ENCODE results near the gene RTL10.

Gene RTL10

DNA sequence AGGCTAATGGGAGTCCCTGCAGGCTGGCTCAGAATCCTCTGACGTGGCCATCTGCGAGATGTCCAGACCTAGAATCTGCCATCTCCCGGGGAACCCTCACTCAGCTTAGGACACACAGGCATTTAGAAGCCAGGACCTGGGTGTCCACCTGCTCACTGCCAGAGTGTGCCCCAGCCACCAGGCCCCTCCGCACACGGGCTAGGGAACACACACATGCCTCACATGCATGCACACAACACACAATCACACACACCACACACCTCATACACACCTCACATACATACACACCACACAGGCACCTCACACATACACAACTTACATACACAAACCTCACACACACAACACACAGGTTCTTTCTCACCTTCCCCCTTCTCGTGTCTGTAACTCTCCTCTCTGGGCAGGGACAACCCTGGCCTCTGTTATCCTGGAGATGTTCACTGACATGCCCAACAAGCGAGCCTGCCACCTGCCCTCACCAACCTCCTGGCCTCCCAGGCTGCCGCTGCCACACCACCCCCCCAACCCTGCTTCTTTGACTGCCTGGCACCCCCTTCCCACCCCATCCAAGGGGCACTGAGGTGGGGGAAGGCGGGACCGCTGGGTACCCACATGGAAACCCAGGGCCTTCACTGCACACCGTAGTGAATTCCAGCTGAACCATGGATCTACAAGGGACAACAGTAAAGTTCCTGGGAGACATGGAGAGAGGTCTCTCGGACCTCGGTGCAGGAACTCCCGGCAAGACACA is 38.1 kb downstream of the RTL10 start:
- H3K27ac ChIP-seq (ENCODE audit: low read length) = no peak overlapping the region

DNA sequence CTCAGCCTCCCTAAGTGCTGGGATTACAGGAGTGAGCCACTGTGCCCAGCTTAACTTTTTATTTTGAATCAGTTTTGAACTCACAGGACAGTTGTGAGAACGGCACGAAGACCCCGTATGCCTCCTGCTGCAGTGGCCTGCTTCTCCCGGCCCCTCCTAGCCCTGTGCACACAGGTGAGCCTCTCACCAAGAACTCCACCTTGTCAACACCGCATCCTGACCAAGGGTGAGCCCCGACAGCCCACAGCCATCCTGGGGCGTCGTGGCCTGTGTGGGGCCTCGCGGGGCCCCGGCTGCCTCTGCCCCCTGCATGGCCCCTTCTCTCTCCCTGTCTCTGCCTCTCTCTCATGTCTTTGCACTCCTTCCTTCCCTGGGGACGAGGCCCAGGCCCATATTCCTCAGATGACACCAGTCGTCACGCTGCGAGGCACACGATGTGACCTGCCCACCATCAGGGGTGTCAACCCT is 38.8 kb downstream of the RTL10 start:
- H3K9me2 ChIP-seq (replicated peaks; ENCODE audit: insufficient read depth, low read length) = no peaks in the 10 kb centered on the region
- no peaks in the 10 kb centered on the region for H3K27me3 ChIP-seq (replicated peaks; ENCODE audit: insufficient read depth, low read length)
- TF ChIP-seq, protein P1, sequence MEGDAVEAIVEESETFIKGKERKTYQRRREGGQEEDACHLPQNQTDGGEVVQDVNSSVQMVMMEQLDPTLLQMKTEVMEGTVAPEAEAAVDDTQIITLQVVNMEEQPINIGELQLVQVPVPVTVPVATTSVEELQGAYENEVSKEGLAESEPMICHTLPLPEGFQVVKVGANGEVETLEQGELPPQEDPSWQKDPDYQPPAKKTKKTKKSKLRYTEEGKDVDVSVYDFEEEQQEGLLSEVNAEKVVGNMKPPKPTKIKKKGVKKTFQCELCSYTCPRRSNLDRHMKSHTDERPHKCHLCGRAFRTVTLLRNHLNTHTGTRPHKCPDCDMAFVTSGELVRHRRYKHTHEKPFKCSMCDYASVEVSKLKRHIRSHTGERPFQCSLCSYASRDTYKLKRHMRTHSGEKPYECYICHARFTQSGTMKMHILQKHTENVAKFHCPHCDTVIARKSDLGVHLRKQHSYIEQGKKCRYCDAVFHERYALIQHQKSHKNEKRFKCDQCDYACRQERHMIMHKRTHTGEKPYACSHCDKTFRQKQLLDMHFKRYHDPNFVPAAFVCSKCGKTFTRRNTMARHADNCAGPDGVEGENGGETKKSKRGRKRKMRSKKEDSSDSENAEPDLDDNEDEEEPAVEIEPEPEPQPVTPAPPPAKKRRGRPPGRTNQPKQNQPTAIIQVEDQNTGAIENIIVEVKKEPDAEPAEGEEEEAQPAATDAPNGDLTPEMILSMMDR (IDR thresholded peaks at IDR 0.05; ENCODE audit: low read length) = no peak
- TF ChIP-seq EZH2phosphoT487 (IDR thresholded peaks at IDR 0.05; ENCODE audit: low read length) = no peak
- TF ChIP-seq EZH2 (optimal IDR thresholded peaks at IDR 0.05; ENCODE audit: low read depth, low read length) = no peak
- no peaks in the 10 kb centered on the region for H3F3A ChIP-seq (ENCODE audit: insufficient read depth, low read length)
- H3K9ac ChIP-seq (ENCODE audit: low read length) = no peak overlapping the region
- no peak for DNase-seq
- H3K4me1 ChIP-seq (ENCODE audit: low read length) = no peaks in the 10 kb centered on the region
- no peak overlapping the region for H2AFZ ChIP-seq (ENCODE audit: low read length)
- H3K9me3 ChIP-seq (replicated peaks; ENCODE audit: insufficient read depth, low read length) = no peaks in the 10 kb centered on the region
- no peak overlapping the region for H3K4me3 ChIP-seq (ENCODE audit: low read length)
- H3K79me2 ChIP-seq (ENCODE audit: low read length) = no peaks in the 10 kb centered on the region
- H3K36me3 ChIP-seq (replicated peaks; ENCODE audit: insufficient read depth, low read length) = no peaks in the 10 kb centered on the region
- H3K27ac ChIP-seq (ENCODE audit: low read length) = no peak overlapping the region
- no peaks in the 10 kb centered on the region for H4K20me1 ChIP-seq (ENCODE audit: insufficient read depth, low read length)
- no peak overlapping the region for H3K4me2 ChIP-seq (ENCODE audit: low read depth, low read length)

More for the DNA sequence above, 38.1 kb downstream of the RTL10 start:
- H3K9me2 ChIP-seq (replicated peaks; ENCODE audit: insufficient read depth, low read length) = no peaks in the 10 kb centered on the region
- H3K4me1 ChIP-seq (ENCODE audit: low read length) = no peaks in the 10 kb centered on the region
- no peak overlapping the region for H3K4me2 ChIP-seq (ENCODE audit: low read depth, low read length)
- H3K79me2 ChIP-seq (ENCODE audit: low read length) = no peaks in the 10 kb centered on the region
- no peak for DNase-seq
- H3K27me3 ChIP-seq (replicated peaks; ENCODE audit: insufficient read depth, low read length) = no peaks in the 10 kb centered on the region
- H3K36me3 ChIP-seq (replicated peaks; ENCODE audit: insufficient read depth, low read length) = no peaks in the 10 kb centered on the region
- no peak overlapping the region for H3K4me3 ChIP-seq (ENCODE audit: low read length)
- H3K9ac ChIP-seq (ENCODE audit: low read length) = no peak overlapping the region
- H3F3A ChIP-seq (ENCODE audit: insufficient read depth, low read length) = no peaks in the 10 kb centered on the region
- no peak overlapping the region for H2AFZ ChIP-seq (ENCODE audit: low read length)
- no peaks in the 10 kb centered on the region for H4K20me1 ChIP-seq (ENCODE audit: insufficient read depth, low read length)
- H3K9me3 ChIP-seq (replicated peaks; ENCODE audit: insufficient read depth, low read length) = no peaks in the 10 kb centered on the region
- TF ChIP-seq EZH2phosphoT487 (IDR thresholded peaks at IDR 0.05; ENCODE audit: low read length) = no peak
- TF ChIP-seq, protein P1 (IDR thresholded peaks at IDR 0.05; ENCODE audit: low read length) = no peak
- no peak for TF ChIP-seq EZH2 (optimal IDR thresholded peaks at IDR 0.05; ENCODE audit: low read depth, low read length)

DNA sequence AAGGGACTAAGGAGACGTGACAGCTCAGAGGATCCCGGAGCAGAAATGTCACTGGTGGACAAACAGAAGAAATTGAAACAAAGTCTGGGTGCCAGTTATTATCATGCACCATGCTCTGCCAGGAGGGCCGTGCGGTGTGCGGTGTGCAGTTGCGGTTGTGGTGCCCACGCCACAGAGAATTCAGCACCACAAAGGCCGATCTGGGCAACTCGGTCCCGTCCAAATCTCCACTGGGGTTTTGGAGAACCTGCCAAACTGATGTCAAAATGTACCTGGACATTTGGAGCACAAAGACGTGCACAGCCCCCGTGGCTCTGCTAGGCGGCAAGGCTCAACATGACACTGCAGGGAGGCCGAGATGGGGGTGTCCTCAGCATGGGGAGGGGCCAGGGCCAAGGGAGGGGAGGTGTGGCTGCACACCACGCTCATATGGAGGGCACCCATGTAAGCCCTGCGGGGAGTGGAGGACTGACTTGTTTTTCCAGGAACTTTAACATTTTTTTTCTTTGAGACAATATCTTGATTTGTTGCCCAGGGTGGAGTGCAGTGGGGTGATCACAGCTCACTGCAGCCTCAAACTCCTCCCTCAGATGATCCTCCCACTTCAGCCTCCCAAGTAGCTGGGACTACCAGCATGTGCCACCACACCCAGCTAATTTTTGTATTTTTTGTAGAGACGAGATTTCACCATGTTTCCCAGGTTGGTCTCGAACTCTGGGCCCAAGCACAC is 39.4 kb downstream of the RTL10 start:
- H3K9me2 ChIP-seq (replicated peaks; ENCODE audit: insufficient read depth, low read length) = no peaks in the 10 kb centered on the region
- no peaks in the 10 kb centered on the region for H4K20me1 ChIP-seq (ENCODE audit: insufficient read depth, low read length)
- H3K9me3 ChIP-seq (replicated peaks; ENCODE audit: insufficient read depth, low read length) = no peaks in the 10 kb centered on the region
- H3K36me3 ChIP-seq (replicated peaks; ENCODE audit: insufficient read depth, low read length) = no peaks in the 10 kb centered on the region
- no peaks in the 10 kb centered on the region for H3K27me3 ChIP-seq (replicated peaks; ENCODE audit: insufficient read depth, low read length)
- no peaks in the 10 kb centered on the region for H3K79me2 ChIP-seq (ENCODE audit: low read length)
- no peak overlapping the region for H2AFZ ChIP-seq (ENCODE audit: low read length)
- H3K27ac ChIP-seq (ENCODE audit: low read length) = no peak overlapping the region
- no peak overlapping the region for H3K9ac ChIP-seq (ENCODE audit: low read length)
- H3F3A ChIP-seq (ENCODE audit: insufficient read depth, low read length) = no peaks in the 10 kb centered on the region
- no peaks in the 10 kb centered on the region for H3K4me1 ChIP-seq (ENCODE audit: low read length)
- TF ChIP-seq, protein P1 (IDR thresholded peaks at IDR 0.05; ENCODE audit: low read length) = no peak
- TF ChIP-seq EZH2phosphoT487 (IDR thresholded peaks at IDR 0.05; ENCODE audit: low read length) (no peak), EZH2 (optimal IDR thresholded peaks at IDR 0.05; ENCODE audit: low read depth, low read length) (no peak)
- H3K4me2 ChIP-seq (ENCODE audit: low read depth, low read length) = no peak overlapping the region
- no peak for DNase-seq
- no peak overlapping the region for H3K4me3 ChIP-seq (ENCODE audit: low read length)

Data from MM.1S (cell line).